Smooth muscle cell (in vitro differentiated cells): ENCODE measurements around the gene SPON1. TPM values are rescaled to one million over a fixed set of nuclear protein-coding genes. Genes with fewer than 3 reads are reported as not detected.

Experiments
- DNase-seq: peaks from one replicate; lab custom pipeline; 2025; ENCODE audit not compliant: unreplicated experiment; lab: John Stamatoyannopoulos, UW
- H2AFZ ChIP-seq: fragments of 200-600 bp; sonication (generic); 2 replicates; pipeline ENCODE4 v1.6.0; 2016; ENCODE audit warnings: antibody characterized with exemption, low read depth, mild to moderate bottlenecking
- H3F3A ChIP-seq: fragments of 200-600 bp; sonication (generic); 2 replicates; pipeline ENCODE4 v1.6.0; 2017; ENCODE audit warnings: antibody characterized with exemption, low read depth
- H3K27ac ChIP-seq: fragments of 200-600 bp; sonication (generic); 2 replicates; pipeline ENCODE4 v1.5.1; 2016; ENCODE audit warnings: low read depth, mild to moderate bottlenecking
- H3K27me3 ChIP-seq: fragments of 200-600 bp; sonication (generic); 2 replicates; pipeline ENCODE4 v1.6.1; 2016; ENCODE audit warnings: low read depth, mild to moderate bottlenecking
- H3K36me3 ChIP-seq: fragments of 200-600 bp; sonication (generic); 2 replicates; pipeline ENCODE4 v1.5.1; 2016; ENCODE audit warnings: low read depth
- H3K4me1 ChIP-seq: fragments of 200-600 bp; sonication (generic); 2 replicates; pipeline ENCODE4 v1.5.1; 2016; ENCODE audit warnings: low read depth
- H3K4me2 ChIP-seq: fragments of 200-600 bp; sonication (generic); 2 replicates; pipeline ENCODE4 v1.6.0; 2016; ENCODE audit warnings: mild to moderate bottlenecking
- H3K4me3 ChIP-seq: fragments of 200-600 bp; sonication (generic); 2 replicates; pipeline ENCODE4 v1.5.1; 2016; ENCODE audit warnings: mild to moderate bottlenecking
- H3K79me2 ChIP-seq: fragments of 200-600 bp; sonication (generic); 2 replicates; pipeline ENCODE4 v1.6.0; 2016; ENCODE audit warnings: low read depth, mild to moderate bottlenecking
- H3K9ac ChIP-seq: fragments of 200-600 bp; sonication (generic); 2 replicates; pipeline ENCODE4 v1.6.0; 2016; ENCODE audit warnings: low read depth
- H3K9me3 ChIP-seq: fragments of 200-600 bp; sonication (generic); replicated peaks from 2 replicates; pipeline ENCODE4 v1.5.1; 2016; ENCODE audit warnings: low read depth
- H4K20me1 ChIP-seq: fragments of 200-600 bp; sonication (generic); 2 replicates; pipeline ENCODE4 v1.6.0; 2016; ENCODE audit warnings: low read depth
- WGBS: methylation state at CpG from one replicate; pipeline ENCODE4 v1.1.7; 2016; ENCODE audit warnings: low lambda C conversion rate; 5-methylcytosine and 5-hydroxymethylcytosine counted together
- polyA plus RNA-seq: library from polyadenylated mRNA; unstranded; fragments of >200 nt; fragmentation: Nextera tagmentation; extraction: Ambion mirVana; gene quantifications from 2 replicates; pipeline ENCODE4 v1.2.1, GENCODE V29; 2016
- total RNA-seq: library from RNA; depleted of rRNA; stranded (reverse); fragments of >200 nt; gene quantifications from 2 replicates; pipeline ENCODE4 v1.2.3, GENCODE V29; 2014
- TF ChIP-seq, protein P1 (sequence below): fragments of 200-600 bp; sonication (generic); IDR thresholded peaks from 2 replicates; pipeline ENCODE4 v1.5.1; 2017; ENCODE audit warnings: borderline replicate concordance, mild to moderate bottlenecking, antibody characterized with exemption; ENCODE audit not compliant: insufficient read depth, poor library complexity, severe bottlenecking

The SPON1 gene
- total and polyA plus RNA-seq, 2 experiments from 2014 or later = 38.0 to 40.6 TPM

DNA sequence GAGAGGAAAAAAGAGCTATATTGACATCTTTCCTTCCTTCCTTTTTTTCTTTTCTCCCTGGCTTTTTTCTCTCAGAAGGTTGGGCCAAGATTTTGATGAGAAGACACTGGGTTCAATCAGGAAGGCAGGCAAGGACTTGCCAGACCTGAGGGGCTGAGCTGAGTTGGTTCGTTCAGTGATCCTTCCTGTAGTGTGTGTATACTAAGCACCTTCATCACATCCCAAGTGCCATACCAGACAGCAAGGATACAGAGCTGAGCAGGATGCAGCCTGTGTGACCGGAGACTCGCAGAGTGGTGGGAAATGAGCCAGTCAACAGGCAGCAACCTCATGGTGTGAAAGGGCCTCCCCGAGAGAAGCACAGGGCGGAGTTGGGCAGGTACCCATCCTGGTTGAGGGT lies 95.5 kb downstream of the SPON1 start:
- H3K4me3 ChIP-seq = no peak overlapping the region
- H3K27me3 ChIP-seq = no peaks in the 10 kb centered on the region
- no peaks in the 10 kb centered on the region for H3F3A ChIP-seq
- no peak overlapping the region for H2AFZ ChIP-seq
- no peaks in the 10 kb centered on the region for H4K20me1 ChIP-seq
- TF ChIP-seq, protein P1, sequence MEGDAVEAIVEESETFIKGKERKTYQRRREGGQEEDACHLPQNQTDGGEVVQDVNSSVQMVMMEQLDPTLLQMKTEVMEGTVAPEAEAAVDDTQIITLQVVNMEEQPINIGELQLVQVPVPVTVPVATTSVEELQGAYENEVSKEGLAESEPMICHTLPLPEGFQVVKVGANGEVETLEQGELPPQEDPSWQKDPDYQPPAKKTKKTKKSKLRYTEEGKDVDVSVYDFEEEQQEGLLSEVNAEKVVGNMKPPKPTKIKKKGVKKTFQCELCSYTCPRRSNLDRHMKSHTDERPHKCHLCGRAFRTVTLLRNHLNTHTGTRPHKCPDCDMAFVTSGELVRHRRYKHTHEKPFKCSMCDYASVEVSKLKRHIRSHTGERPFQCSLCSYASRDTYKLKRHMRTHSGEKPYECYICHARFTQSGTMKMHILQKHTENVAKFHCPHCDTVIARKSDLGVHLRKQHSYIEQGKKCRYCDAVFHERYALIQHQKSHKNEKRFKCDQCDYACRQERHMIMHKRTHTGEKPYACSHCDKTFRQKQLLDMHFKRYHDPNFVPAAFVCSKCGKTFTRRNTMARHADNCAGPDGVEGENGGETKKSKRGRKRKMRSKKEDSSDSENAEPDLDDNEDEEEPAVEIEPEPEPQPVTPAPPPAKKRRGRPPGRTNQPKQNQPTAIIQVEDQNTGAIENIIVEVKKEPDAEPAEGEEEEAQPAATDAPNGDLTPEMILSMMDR = no peak
- no peak for DNase-seq
- no peaks in the 10 kb centered on the region for H3K79me2 ChIP-seq
- H3K9ac ChIP-seq = no peak overlapping the region
- no peak overlapping the region for H3K27ac ChIP-seq
- H3K9me3 ChIP-seq = no peaks in the 10 kb centered on the region
- no peak overlapping the region for H3K4me2 ChIP-seq
- H3K4me1 ChIP-seq = no peaks in the 10 kb centered on the region
- 96% methylated on average over 5 of the region's 5 CpGs for WGBS
- no peaks in the 10 kb centered on the region for H3K36me3 ChIP-seq

DNA sequence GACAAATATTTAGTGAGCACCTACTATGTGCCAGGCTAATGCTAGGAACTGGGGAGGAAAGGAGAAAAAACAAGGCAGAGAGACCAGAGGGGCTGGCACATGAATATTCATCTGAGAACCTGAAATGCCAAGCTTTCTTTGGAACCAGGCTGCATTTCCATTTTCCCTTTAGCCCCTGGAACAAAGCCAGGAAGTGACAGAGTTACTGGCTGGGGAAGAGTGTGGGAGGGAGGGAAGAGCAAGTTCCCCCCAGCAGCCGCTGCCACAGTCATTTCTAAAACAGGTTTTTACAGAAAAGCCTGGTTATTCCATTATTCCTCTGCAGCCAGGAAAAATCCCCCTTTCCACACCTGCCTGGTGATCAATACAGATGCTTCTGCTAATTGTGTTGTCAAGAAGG lies 97.0 kb downstream of the SPON1 start:
- no peaks in the 10 kb centered on the region for H4K20me1 ChIP-seq
- WGBS = 58% methylated on average over 1 of the region's 1 CpG
- no peak overlapping the region for H3K4me3 ChIP-seq
- DNase-seq = no peak
- TF ChIP-seq, protein P1 = no peak
- H3K36me3 ChIP-seq = no peaks in the 10 kb centered on the region
- H3K4me2 ChIP-seq = no peak overlapping the region
- no peaks in the 10 kb centered on the region for H3K4me1 ChIP-seq
- H3K27ac ChIP-seq = no peak overlapping the region
- H3K9ac ChIP-seq = no peak overlapping the region
- H3K27me3 ChIP-seq = no peaks in the 10 kb centered on the region
- no peaks in the 10 kb centered on the region for H3F3A ChIP-seq
- H3K9me3 ChIP-seq = no peaks in the 10 kb centered on the region
- H3K79me2 ChIP-seq = no peaks in the 10 kb centered on the region
- H2AFZ ChIP-seq = no peak overlapping the region

DNA sequence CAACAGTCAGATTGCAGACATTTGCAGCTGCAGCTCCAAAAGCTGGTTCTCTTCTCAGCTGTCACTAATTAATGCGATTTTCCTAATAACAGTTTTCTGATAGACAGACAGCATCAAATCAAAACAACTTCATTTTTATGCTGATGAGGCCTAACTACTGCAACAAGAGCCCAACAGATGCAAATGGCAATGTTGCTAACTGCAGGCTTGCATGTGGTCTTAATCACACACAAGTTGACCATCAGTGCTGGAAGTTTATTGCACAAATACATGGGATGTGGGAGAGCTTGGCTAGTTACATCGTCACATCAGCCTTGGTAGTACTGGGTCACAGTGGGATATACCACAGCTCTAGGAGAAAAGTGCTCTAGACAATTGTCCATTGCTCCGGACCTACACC lies 99.2 kb downstream of the SPON1 start:
- H3K9ac ChIP-seq = no peak overlapping the region
- H3K9me3 ChIP-seq = no peaks in the 10 kb centered on the region
- WGBS = 94% methylated on average over 3 of the region's 3 CpGs
- no peaks in the 10 kb centered on the region for H3K36me3 ChIP-seq
- no peaks in the 10 kb centered on the region for H4K20me1 ChIP-seq
- no peak overlapping the region for H3K4me2 ChIP-seq
- no peak overlapping the region for H3K27ac ChIP-seq
- no peak overlapping the region for H3K4me3 ChIP-seq
- TF ChIP-seq, protein P1 = no peak
- H3K79me2 ChIP-seq = no peaks in the 10 kb centered on the region
- no peaks in the 10 kb centered on the region for H3K4me1 ChIP-seq
- H3F3A ChIP-seq = no peaks in the 10 kb centered on the region
- DNase-seq = no peak
- no peak overlapping the region for H2AFZ ChIP-seq
- H3K27me3 ChIP-seq = no peaks in the 10 kb centered on the region

DNA sequence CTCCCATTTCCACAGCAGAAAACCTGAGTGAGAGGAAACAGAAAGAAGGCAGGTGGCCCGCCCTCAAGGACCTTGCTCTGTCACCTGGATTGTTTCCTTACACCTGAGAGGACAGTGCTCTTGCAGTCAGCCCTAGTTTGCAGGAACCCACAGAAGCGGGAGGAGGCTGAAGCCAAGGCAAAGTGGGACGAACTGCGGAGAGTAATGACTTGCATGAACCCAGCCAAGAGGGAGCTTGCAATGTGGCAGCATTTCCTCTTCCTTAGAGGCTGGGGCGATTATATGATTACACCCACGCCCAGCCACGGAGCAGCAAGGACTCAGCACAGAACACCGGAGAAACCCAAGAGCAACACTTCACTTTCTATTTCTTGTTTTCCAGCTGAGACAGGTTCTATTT lies 102.6 kb downstream of the SPON1 start:
- TF ChIP-seq, protein P1 = no peak
- Histone ChIP-seq H3K36me3 (no peaks in the 10 kb centered on the region), H3K4me3 (no peak overlapping the region), H3K9me3 (no peaks in the 10 kb centered on the region), H3K4me1 (no peaks in the 10 kb centered on the region), H4K20me1 (no peaks in the 10 kb centered on the region), H3F3A (no peaks in the 10 kb centered on the region), H3K79me2 (no peaks in the 10 kb centered on the region), H3K9ac (no peak overlapping the region), H3K27me3 (no peaks in the 10 kb centered on the region), H2AFZ (no peak overlapping the region), H3K27ac (no peak overlapping the region), H3K4me2 (peak overlapping the region; percentile 19)
- WGBS = 78% methylated on average over 8 of the region's 8 CpGs
- no peak for DNase-seq
